ENCODE data around the gene UBR4. TPM values are rescaled to one million over a fixed set of nuclear protein-coding genes. Genes with fewer than 3 reads are reported as not detected.
"Not testable (repeated sequence)": the region's sequence is repeated elsewhere in the genome, so short reads cannot be mapped to it uniquely, and the experiment has no call there.

UBR4 gene
- total RNA-seq, 2 experiments from 2014 or later, result 121 to 126 TPM

GRCh38 chr1:19186001-19186400 is 24.1 kb downstream of the UBR4 start:
- intact Hi-C loops (cut with micrococcal nuclease; ENCODE audit: unreplicated experiment), result no loop called here
- no TSS peak for BruUV-seq (replicated peaks)

GRCh38 chr1:19182223-19182622 is 27.8 kb downstream of the UBR4 start:
- ChIA-PET CTCF (ENCODE audit: unreplicated experiment) (no interaction called here), POLR2A (no interaction called here)
- H3K9me2 ChIP-seq (ENCODE audit: insufficient read depth, low read length), result no peaks in the 10 kb centered on the region
- H4K20me1 ChIP-seq (ENCODE audit: insufficient read depth, low read length), result 0 out of 2 replicates have a peak, but pooled peaks cover 3% of the 10 kb centered on the region
- no peak overlapping the region for H3K27ac ChIP-seq (ENCODE audit: low read depth, low read length, poor library complexity, severe bottlenecking)
- H3K4me3 ChIP-seq (ENCODE audit: low read depth, low read length, poor library complexity, severe bottlenecking), result no peak overlapping the region
- intact Hi-C loops (cut with micrococcal nuclease; ENCODE audit: unreplicated experiment), result no loop called here
- no peaks in the 10 kb centered on the region for H3K4me1 ChIP-seq (ENCODE audit: insufficient read depth, low read length, poor library complexity, severe bottlenecking)
- no peak overlapping the region for H2AFZ ChIP-seq (ENCODE audit: low read length)
- TF ChIP-seq EZH2phosphoT487 (IDR thresholded peaks at IDR 0.05; ENCODE audit: borderline replicate concordance, low read depth, low read length) (no peak), CTCF (conservative IDR thresholded peaks at IDR 0.05; ENCODE audit: low read length) (no peak)
- no peak for DNase-seq (ENCODE audit: low spot score)
- no peak overlapping the region for H3K4me2 ChIP-seq (ENCODE audit: low read length)
- H3K79me2 ChIP-seq (ENCODE audit: insufficient read depth, low read depth, low read length), result no peaks in the 10 kb centered on the region
- no TSS peak for BruUV-seq (replicated peaks)
- H3K36me3 ChIP-seq (ENCODE audit: insufficient read depth, low read length), result peaks cover 99% of the 10 kb centered on the region
- no peaks in the 10 kb centered on the region for H3K9me3 ChIP-seq (ENCODE audit: low read length)

More at GRCh38 chr1:19186001-19186400, 24.1 kb downstream of the UBR4 start:
- no peaks in the 10 kb centered on the region for H3K79me2 ChIP-seq (ENCODE audit: insufficient read depth, low read depth, low read length)
- no peak overlapping the region for H3K4me3 ChIP-seq (ENCODE audit: low read depth, low read length, poor library complexity, severe bottlenecking)
- no peak overlapping the region for H3K4me2 ChIP-seq (ENCODE audit: low read length)
- DNase-seq (ENCODE audit: low spot score), result no peak
- H4K20me1 ChIP-seq (ENCODE audit: insufficient read depth, low read length), result 0 out of 2 replicates have a peak, but pooled peaks cover 3% of the 10 kb centered on the region
- H3K27ac ChIP-seq (ENCODE audit: low read depth, low read length, poor library complexity, severe bottlenecking), result no peak overlapping the region
- H3K9me3 ChIP-seq (ENCODE audit: low read length), result no peaks in the 10 kb centered on the region
- H3K36me3 ChIP-seq (ENCODE audit: insufficient read depth, low read length), result peaks cover 97% of the 10 kb centered on the region
- CTCF ChIA-PET (ENCODE audit: unreplicated experiment), result no interaction called here
- no peak overlapping the region for H2AFZ ChIP-seq (ENCODE audit: low read length)
- TF ChIP-seq CTCF (conservative IDR thresholded peaks at IDR 0.05; ENCODE audit: low read length) (no peak), EZH2phosphoT487 (IDR thresholded peaks at IDR 0.05; ENCODE audit: borderline replicate concordance, low read depth, low read length) (no peak)
- no peaks in the 10 kb centered on the region for H3K4me1 ChIP-seq (ENCODE audit: insufficient read depth, low read length, poor library complexity, severe bottlenecking)
- no peaks in the 10 kb centered on the region for H3K9me2 ChIP-seq (ENCODE audit: insufficient read depth, low read length)
- POLR2A ChIA-PET, result no interaction called here

GRCh38 chr1:19180265-19180657 is 29.8 kb downstream of the UBR4 start:
- CTCF ChIA-PET (ENCODE audit: unreplicated experiment); H3K9me2 ChIP-seq (ENCODE audit: insufficient read depth, low read length); H3K4me1 ChIP-seq (ENCODE audit: insufficient read depth, low read length, poor library complexity, severe bottlenecking); H2AFZ ChIP-seq (ENCODE audit: low read length); H3K79me2 ChIP-seq (ENCODE audit: insufficient read depth, low read depth, low read length); H3K4me2 ChIP-seq (ENCODE audit: low read length); H3K9me3 ChIP-seq (ENCODE audit: low read length); BruUV-seq (replicated peaks); DNase-seq (ENCODE audit: low spot score); H3K27ac ChIP-seq (ENCODE audit: low read depth, low read length, poor library complexity, severe bottlenecking); H3K4me3 ChIP-seq (ENCODE audit: low read depth, low read length, poor library complexity, severe bottlenecking); H4K20me1 ChIP-seq (ENCODE audit: insufficient read depth, low read length); intact Hi-C loops (cut with micrococcal nuclease; ENCODE audit: unreplicated experiment): not testable (repeated sequence)
- POLR2A ChIA-PET, result interaction anchor here (0.6 to 0.8 kb wide), 2 partner anchors 11 to 250 kb away, joined by 3 read pairs; no protein-coding TSS in a partner anchor
- H3K36me3 ChIP-seq (ENCODE audit: insufficient read depth, low read length), result peaks cover 100% of the 10 kb centered on the region

Measured in OCI-LY7 (cell line).